Progenitor cell of endocrine pancreas (in vitro differentiated cells): ENCODE measurements around the gene ABLIM3. TPM values are rescaled to one million over a fixed set of nuclear protein-coding genes. Genes with fewer than 3 reads are reported as not detected.

Source experiments
- DNase-seq: peaks from one replicate; pipeline ENCODE4 v3.0.0; 2021; ENCODE audit warnings: low spot score; ENCODE audit not compliant: unreplicated experiment
- H3K27ac Mint-ChIP-seq: 2 replicates; pipeline ENCODE4 v1.8.0; 2021; ENCODE audit warnings: mild to moderate bottlenecking, moderate library complexity, mixed read lengths
- H3K27me3 Mint-ChIP-seq: 2 replicates; pipeline ENCODE4 v1.8.0; 2021; ENCODE audit warnings: mixed read lengths
- H3K36me3 Mint-ChIP-seq: 2 replicates; pipeline ENCODE4 v1.8.0; 2022; ENCODE audit warnings: mixed read lengths; ENCODE audit not compliant: insufficient read depth
- H3K4me1 Mint-ChIP-seq: 2 replicates; pipeline ENCODE4 v1.8.0; 2021; ENCODE audit warnings: low read depth, mixed read lengths
- H3K4me3 Mint-ChIP-seq: 2 replicates; pipeline ENCODE4 v1.8.0; 2021; ENCODE audit warnings: low read depth, mild to moderate bottlenecking, moderate library complexity, mixed read lengths
- H3K9me3 Mint-ChIP-seq: 2 replicates; pipeline ENCODE4 v1.8.0; 2021; ENCODE audit warnings: low read depth, mixed read lengths
- CTCF ChIP-seq: fragments of 200-600 bp; sonication (generic); IDR thresholded peaks from one replicate; pipeline ENCODE4 v1.5.0; 2021; ENCODE audit warnings: antibody characterized with exemption, mild to moderate bottlenecking; ENCODE audit not compliant: unreplicated experiment
- total RNA-seq: library from RNA; stranded (reverse); gene quantifications from 2 replicates; pipeline ENCODE4 v1.2.1, GENCODE V29; 2021

Gene ABLIM3
- total RNA-seq, 1 donor from 2014 or later: 0.48 TPM

- H3K4me3 Mint-ChIP-seq: no peak overlapping the region
- H3K4me1 Mint-ChIP-seq: peaks cover 14% of the 10 kb centered on the region
- no peak for DNase-seq
- no peaks in the 10 kb centered on the region for H3K9me3 Mint-ChIP-seq
- no peaks in the 10 kb centered on the region for H3K36me3 Mint-ChIP-seq
- no peaks in the 10 kb centered on the region for H3K27me3 Mint-ChIP-seq
- no peak overlapping the region for H3K27ac Mint-ChIP-seq
- no peak for TF ChIP-seq CTCF
Measured at GRCh38 chr5:149160291-149160787, 19.0 kb downstream of the ABLIM3 start.

GRCh38 chr5:149161026-149161687 is 19.9 kb downstream of the ABLIM3 start:
- Mint-ChIP-seq H3K36me3 (no peaks in the 10 kb centered on the region), H3K4me1 (peaks cover 14% of the 10 kb centered on the region), H3K27me3 (peaks cover 3% of the 10 kb centered on the region), H3K9me3 (no peaks in the 10 kb centered on the region), H3K4me3 (no peak overlapping the region), H3K27ac (no peak overlapping the region)
- no peak for DNase-seq
- no peak for TF ChIP-seq CTCF

- Mint-ChIP-seq H3K9me3 (no peaks in the 10 kb centered on the region), H3K27me3 (peaks cover 3% of the 10 kb centered on the region), H3K27ac (no peak overlapping the region), H3K36me3 (no peaks in the 10 kb centered on the region), H3K4me3 (no peak overlapping the region), H3K4me1 (peaks cover 14% of the 10 kb centered on the region)
- TF ChIP-seq CTCF: no peak
- DNase-seq: no peak
Measured at GRCh38 chr5:149161850-149162249, 20.6 kb downstream of the ABLIM3 start.

GRCh38 chr5:149162401-149163084 is 21.2 kb downstream of the ABLIM3 start:
- Mint-ChIP-seq H3K4me3 (no peak overlapping the region), H3K9me3 (no peaks in the 10 kb centered on the region), H3K36me3 (no peaks in the 10 kb centered on the region), H3K27ac (no peak overlapping the region), H3K27me3 (peaks cover 3% of the 10 kb centered on the region), H3K4me1 (peaks cover 14% of the 10 kb centered on the region)
- no peak for DNase-seq
- TF ChIP-seq CTCF: no peak

GRCh38 chr5:149164731-149165130 is 23.4 kb downstream of the ABLIM3 start:
- no peak overlapping the region for H3K4me3 Mint-ChIP-seq
- peaks cover 3% of the 10 kb centered on the region for H3K27me3 Mint-ChIP-seq
- peaks cover 13% of the 10 kb centered on the region for H3K4me1 Mint-ChIP-seq
- no peaks in the 10 kb centered on the region for H3K9me3 Mint-ChIP-seq
- no peak for TF ChIP-seq CTCF
- DNase-seq: no peak
- H3K27ac Mint-ChIP-seq: no peak overlapping the region
- no peaks in the 10 kb centered on the region for H3K36me3 Mint-ChIP-seq
